Stimulated activated naive CD8-positive, alpha-beta T cell treated with anti-CD3 and anti-CD28 coated beads, Interleukin-15, amount 100 ng/mL, for 72 hours (primary cell): ENCODE measurements around the gene AGPAT3.
A peak's percentile ranks its signal among the peaks of the same experiment; 100 is the strongest.
"Not testable (repeated sequence)": the region's sequence is repeated elsewhere in the genome, so short reads cannot be mapped to it uniquely, and the experiment has no call there.

Experiments used
- ATAC-seq: fragments of 150-1000 bp; cut with Tn5 transposase; 2 replicates; pipeline ENCODE4 v1.10.0; 2021; ENCODE audit warnings: mild to moderate bottlenecking, moderate library complexity
- DNase-seq, 2 donors: peaks; one replicate each; pipeline ENCODE4 v3.0.0; 2021 to 2022
- H3K27ac Mint-ChIP-seq, 2 donors: one replicate each; pipeline ENCODE4 v1.8.0; 2022; ENCODE audit warnings: mild to moderate bottlenecking in 2 of 2, mixed read lengths in 2 of 2, moderate library complexity in 2 of 2
- H3K27me3 Mint-ChIP-seq: one replicate; pipeline ENCODE4 v1.8.0; 2022; ENCODE audit warnings: mixed read lengths
- H3K4me1 Mint-ChIP-seq: one replicate; pipeline ENCODE4 v1.8.0; 2022; ENCODE audit warnings: mild to moderate bottlenecking, mixed read lengths
- H3K4me3 Mint-ChIP-seq, 2 donors: one replicate each; pipeline ENCODE4 v1.8.0; 2022; ENCODE audit warnings: mild to moderate bottlenecking in 2 of 2, mixed read lengths in 2 of 2, moderate library complexity in 1 of 2
- H3K9me3 Mint-ChIP-seq, 2 donors: one replicate each; pipeline ENCODE4 v1.8.0; 2022; ENCODE audit warnings: mixed read lengths in 2 of 2

The AGPAT3 gene

DNA sequence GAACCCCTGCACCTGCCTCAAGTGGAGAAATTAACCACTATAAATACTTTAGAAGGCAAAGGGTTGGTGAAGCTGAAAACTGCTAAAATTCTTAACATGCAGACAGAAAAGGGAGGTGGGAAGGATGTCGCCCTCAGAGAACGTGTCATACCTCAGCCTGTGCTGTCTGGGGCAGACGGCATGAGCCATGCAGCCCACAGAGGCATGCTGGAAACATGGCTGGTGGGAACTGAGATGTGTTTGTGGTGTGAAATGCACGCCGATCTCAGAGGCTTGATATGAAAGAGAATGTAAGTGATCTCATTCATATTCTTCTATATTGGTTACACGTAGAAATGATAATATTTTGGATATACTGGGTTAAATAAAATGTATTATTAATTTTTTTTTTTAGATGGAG, 16.3 kb downstream of the AGPAT3 start:
- H3K27me3 Mint-ChIP-seq: no peaks in the 10 kb centered on the region
- ATAC-seq (peak; percentile 77), DNase-seq (peak in 1 of 2 donors; percentile 38)
- no peak overlapping the region for H3K4me3 Mint-ChIP-seq
- H3K9me3 Mint-ChIP-seq: no peaks in the 10 kb centered on the region
- H3K4me1 Mint-ChIP-seq: peaks cover 86% of the 10 kb centered on the region
- no peak overlapping the region for H3K27ac Mint-ChIP-seq

DNA sequence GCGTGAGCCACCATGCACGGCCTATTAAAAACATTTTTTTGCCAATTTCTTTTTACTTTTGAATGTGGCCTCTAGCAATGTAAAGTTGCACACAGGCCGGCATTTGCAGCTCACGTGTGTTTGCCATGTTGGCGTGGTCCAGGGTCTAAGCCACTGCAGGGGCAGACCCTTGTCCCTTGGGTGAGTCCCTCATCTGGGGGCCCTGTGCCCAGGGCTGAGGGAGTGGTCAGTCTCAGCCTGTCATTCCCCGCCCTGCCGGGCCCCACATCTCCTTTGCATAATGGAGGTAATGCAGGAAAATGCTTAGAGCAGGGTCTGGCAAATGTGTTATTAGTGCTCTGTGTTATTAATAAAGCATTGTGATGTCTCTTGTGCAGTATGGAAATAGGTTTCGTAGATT, 16.9 kb downstream of the AGPAT3 start:
- no peak for ATAC-seq
- DNase-seq: no peak
- Mint-ChIP-seq H3K4me3 (no peak overlapping the region), H3K4me1 (peaks cover 86% of the 10 kb centered on the region), H3K9me3 (no peaks in the 10 kb centered on the region), H3K27me3 (no peaks in the 10 kb centered on the region), H3K27ac (no peak overlapping the region)

DNA sequence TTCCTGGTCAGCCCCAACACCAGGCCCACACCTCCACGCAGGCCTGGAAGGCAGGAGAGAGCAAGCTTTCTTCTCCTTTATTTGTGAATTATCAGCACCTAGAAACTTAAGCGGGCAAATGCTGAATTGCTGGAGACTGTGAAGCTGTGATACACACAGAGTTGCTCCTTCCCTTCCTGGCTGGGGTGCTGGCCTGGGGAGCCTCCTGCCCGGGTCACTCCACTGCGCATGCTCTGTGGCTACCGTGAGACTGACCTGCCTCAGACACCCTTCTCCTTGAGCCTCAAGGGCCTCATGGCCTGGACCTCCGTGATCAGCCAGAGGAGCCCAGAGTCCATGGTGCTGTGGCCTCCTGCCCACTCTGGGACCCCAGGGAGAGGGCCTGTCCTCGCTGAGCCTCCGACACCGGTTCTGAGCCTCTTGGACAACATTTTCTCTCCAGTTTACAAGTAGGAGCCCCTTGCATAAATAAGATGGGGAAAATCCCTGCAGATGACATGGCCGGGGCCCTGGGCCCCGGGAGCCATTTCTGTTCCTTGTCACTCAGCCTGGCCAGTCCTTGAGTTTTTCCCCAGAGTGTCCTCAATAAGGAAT, 18.0 kb downstream of the AGPAT3 start:
- peak overlapping the region; percentile 42 to 63 for H3K27ac Mint-ChIP-seq
- peak overlapping the region; percentile 68 to 70 for H3K4me3 Mint-ChIP-seq
- DNase-seq (no peak), ATAC-seq (no peak)
- no peaks in the 10 kb centered on the region for H3K27me3 Mint-ChIP-seq
- peaks cover 89% of the 10 kb centered on the region for H3K4me1 Mint-ChIP-seq
- no peaks in the 10 kb centered on the region for H3K9me3 Mint-ChIP-seq

DNA sequence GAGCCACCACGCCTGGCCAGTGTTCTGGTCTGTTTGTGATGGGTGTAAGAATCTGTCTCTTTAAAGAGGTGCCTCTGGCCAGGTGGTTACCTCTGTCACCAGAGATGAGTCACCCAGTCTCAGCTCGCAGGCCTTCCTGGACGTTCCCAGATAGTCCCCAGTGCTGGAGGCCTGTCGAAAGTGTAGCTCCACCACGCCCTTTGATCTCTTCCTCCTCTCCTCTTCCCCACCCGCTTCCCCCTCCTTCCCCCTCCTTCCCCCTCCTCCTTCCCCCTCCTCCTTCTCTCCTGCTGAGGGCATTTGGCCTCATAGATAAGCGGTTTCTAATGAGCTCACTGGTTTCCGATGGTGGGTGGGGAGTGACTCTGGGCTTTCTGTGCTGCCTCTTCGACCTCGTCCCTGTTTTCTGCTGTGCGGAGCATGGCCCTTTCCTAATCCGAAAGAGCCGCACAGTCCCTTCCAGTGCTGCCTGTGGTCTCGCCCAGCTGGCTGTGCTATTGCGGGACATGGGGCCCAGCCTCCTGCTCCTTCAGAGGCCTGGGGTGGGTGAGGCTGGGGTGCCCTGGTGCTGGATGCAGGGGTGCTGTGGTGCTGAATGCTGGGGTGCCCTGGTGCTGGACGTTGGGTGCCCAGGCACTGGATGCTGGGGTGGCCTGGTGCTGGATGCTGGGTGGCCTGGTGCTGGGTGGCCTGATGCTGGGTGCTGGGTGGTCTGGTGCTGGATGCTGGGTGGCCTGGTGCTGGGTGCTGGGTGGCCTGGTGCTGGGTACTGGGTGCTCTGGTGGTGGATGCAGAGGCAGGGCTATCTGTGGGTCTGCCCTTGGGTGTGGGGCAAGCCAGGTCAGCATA, 19.2 kb downstream of the AGPAT3 start:
- peaks cover 94% of the 10 kb centered on the region for H3K4me1 Mint-ChIP-seq
- no peaks in the 10 kb centered on the region for H3K9me3 Mint-ChIP-seq
- H3K4me3 Mint-ChIP-seq: peak overlapping the region; percentile 68 to 70
- H3K27me3 Mint-ChIP-seq: no peaks in the 10 kb centered on the region
- DNase-seq: peak; percentile 17 to 38
- H3K27ac Mint-ChIP-seq: peak overlapping the region; percentile 86 to 95
- ATAC-seq: peak; percentile 82

DNA sequence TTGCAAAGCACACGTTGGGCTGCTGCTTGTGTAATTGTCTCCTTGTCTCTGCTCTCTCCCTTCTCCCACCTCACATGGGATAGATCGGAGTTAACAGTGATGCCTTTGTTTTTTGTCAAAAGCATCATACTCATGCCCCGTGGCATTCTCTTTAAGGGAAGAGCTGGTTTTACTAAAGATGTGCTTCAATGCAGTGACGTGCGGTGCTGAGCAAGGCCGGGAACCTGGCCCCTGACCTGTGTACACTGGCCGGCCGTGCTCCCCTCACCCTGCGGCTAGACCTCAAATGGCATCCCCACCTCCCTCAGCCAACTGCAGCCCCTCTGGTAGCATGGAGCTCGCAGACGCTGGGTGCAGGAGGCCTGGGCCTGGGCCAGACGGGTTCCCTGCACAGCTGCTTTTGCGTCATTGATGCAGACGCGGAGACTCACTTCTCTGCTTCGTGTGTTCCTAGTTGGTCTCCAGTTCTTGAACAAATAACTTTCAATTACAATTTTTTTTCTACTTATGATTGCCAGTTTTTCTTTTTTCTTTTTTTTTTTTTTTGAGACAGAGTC, 19.9 kb downstream of the AGPAT3 start:
- no peaks in the 10 kb centered on the region for H3K27me3 Mint-ChIP-seq
- DNase-seq (no peak), ATAC-seq (no peak)
- peak overlapping the region in 1 of 2 donors; percentile 95 for H3K27ac Mint-ChIP-seq
- peaks cover 94% of the 10 kb centered on the region for H3K4me1 Mint-ChIP-seq
- no peaks in the 10 kb centered on the region for H3K9me3 Mint-ChIP-seq
- peak overlapping the region; percentile 68 to 70 for H3K4me3 Mint-ChIP-seq

DNA sequence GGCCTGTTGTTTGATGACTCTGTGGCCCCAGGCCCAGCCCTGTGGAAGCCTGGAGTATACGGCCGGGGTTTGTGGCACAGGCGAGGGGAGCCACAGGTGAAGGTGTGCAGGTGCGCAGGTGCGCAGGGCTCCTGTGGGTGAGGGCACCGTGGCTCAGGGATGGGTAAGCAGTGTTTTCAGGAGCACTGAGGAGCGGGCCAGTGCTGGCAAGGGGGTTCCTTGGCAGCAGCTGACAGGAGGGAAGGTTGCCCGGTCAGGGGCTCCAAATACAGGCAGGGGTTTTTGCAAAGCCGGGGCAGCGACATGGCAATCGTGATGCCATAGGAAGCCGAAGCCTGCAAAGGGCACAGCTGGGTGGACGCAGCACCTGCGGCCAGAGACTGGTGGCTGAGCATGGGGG, 20.7 kb downstream of the AGPAT3 start:
- DNase-seq: no peak
- Mint-ChIP-seq H3K27ac (no peak overlapping the region), H3K27me3 (no peaks in the 10 kb centered on the region), H3K9me3 (no peaks in the 10 kb centered on the region), H3K4me3 (no peak overlapping the region), H3K4me1 (peaks cover 92% of the 10 kb centered on the region)
- ATAC-seq: no peak

DNA sequence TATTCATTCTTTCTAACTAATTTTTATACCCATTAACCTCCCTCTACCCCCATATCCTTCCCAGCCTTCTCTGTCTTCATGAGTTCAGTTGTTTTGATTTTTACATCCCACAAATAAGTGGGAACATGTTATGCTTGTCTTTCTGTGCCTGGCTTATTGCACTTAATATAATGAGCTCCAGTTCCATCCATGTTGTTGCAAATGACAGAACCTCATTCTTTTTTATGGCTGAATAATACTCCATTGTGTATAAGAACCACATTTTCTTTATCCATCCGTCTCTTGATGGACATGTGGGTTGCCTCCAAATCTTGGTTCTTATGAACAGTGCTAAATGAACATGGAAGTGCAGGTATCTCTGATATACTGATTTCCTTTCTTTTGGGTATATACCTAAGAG, 21.5 kb downstream of the AGPAT3 start:
- Mint-ChIP-seq H3K4me1 (peaks cover 84% of the 10 kb centered on the region), H3K9me3 (no peaks in the 10 kb centered on the region), H3K27ac (no peak overlapping the region), H3K4me3 (no peak overlapping the region), H3K27me3 (no peaks in the 10 kb centered on the region)
- ATAC-seq (no peak), DNase-seq (no peak)

DNA sequence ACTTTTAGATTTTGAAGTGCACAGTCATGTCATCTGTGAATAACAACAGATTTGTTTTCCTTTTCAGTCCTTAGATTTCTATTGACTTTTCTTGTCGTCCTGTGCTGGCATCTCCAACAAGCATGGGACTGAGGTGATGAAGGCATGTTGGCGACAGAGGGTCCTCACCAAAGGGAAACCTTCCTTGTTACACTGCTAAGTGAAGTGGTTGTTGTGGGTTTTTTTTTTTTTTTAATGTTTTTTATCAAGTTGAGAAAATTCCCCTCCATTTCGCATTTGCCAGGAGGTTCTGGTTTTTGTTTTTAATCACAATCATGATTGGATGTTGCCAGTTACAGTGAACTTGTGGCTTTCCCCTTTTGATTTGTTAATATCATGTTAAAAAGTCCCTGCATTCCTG, 24.0 kb downstream of the AGPAT3 start:
- Mint-ChIP-seq H3K4me3 (peak overlapping the region in 1 of 2 donors; percentile 26), H3K9me3 (no peaks in the 10 kb centered on the region), H3K27me3 (no peaks in the 10 kb centered on the region), H3K4me1 (peaks cover 83% of the 10 kb centered on the region), H3K27ac (no peak overlapping the region)
- ATAC-seq: peak; percentile 13
- no peak for DNase-seq

DNA sequence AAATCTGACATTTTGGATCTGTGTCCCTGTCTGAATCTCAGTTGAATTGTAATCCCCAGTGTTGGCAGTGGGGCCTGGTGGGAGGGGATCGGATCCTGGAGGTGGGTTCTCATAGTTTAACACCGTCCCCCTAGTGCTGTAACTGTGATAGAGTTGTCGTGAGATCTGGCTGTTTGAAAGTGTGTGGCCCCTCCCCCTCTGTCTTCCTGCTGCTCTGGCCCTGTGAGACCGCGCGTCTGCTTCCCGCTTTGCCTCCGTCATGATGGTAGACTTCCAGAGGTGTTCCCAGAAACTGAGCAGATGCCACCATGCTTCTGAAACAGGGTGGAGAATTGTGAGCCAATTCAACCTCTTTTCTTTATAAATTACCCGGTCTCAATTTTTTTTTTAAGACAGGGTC, 25.0 kb downstream of the AGPAT3 start:
- peak overlapping the region; percentile 7 to 13 for H3K4me3 Mint-ChIP-seq
- H3K27me3 Mint-ChIP-seq: no peaks in the 10 kb centered on the region
- no peak overlapping the region for H3K27ac Mint-ChIP-seq
- H3K4me1 Mint-ChIP-seq: peaks cover 83% of the 10 kb centered on the region
- H3K9me3 Mint-ChIP-seq: no peaks in the 10 kb centered on the region
- no peak for ATAC-seq
- no peak for DNase-seq

DNA sequence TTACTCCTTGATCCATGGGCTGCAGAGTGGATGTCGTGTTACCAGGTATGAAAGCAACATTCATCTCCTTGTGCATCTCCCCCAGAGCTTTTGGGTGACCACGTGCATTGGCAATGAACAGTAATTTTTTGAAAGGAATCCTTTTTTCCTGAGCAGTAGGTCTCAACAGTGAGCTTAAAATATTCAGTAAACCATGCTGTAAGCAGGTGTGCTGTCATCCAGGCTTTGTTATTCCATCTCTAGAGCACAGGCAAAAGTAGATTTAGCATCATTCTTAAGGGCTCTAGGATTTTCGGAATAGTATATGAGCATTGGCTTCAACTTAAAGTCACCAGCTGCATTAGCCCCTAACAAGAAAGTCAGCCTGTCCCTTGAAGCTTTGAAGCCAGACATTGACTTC, 27.3 kb downstream of the AGPAT3 start:
- ATAC-seq (no peak), DNase-seq (no peak)
- no peaks in the 10 kb centered on the region for H3K9me3 Mint-ChIP-seq
- H3K27ac Mint-ChIP-seq: no peak overlapping the region
- H3K4me3 Mint-ChIP-seq: peak overlapping the region in 1 of 2 donors; percentile 87
- H3K4me1 Mint-ChIP-seq: peaks cover 64% of the 10 kb centered on the region
- H3K27me3 Mint-ChIP-seq: no peaks in the 10 kb centered on the region

DNA sequence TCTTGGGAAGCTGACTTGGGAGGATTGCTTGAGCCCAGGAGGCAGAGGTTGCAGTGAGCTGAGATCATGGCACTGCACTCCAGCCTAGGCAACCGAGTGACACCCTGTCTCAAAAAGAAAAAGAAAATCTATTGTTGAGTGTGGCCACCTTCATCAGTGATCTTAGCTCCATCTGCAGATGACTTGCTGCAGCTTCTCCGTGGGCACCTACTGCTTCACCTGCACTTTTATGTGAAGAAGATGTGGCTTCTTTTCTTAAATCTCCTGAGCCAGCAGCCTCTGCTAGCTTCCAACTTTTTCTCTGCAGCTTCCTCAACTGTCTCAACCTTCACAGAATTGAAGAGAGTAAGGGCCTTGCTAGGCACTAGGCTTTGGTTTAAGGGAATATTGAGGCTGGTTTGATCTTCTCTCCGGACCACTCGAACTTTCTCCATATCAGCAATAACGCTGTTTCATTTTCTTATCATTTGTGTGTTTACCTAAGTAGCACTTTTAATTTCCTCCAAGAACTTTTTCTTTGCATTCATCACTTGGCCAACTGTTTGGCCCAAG, 28.0 kb downstream of the AGPAT3 start:
- DNase-seq (no peak), ATAC-seq (peak; percentile 47)
- Mint-ChIP-seq H3K27me3 (no peaks in the 10 kb centered on the region), H3K27ac (peak overlapping the region in 1 of 2 donors; percentile 75), H3K4me1 (peaks cover 56% of the 10 kb centered on the region), H3K4me3 (peak overlapping the region; percentile 77 to 87), H3K9me3 (no peaks in the 10 kb centered on the region)

DNA sequence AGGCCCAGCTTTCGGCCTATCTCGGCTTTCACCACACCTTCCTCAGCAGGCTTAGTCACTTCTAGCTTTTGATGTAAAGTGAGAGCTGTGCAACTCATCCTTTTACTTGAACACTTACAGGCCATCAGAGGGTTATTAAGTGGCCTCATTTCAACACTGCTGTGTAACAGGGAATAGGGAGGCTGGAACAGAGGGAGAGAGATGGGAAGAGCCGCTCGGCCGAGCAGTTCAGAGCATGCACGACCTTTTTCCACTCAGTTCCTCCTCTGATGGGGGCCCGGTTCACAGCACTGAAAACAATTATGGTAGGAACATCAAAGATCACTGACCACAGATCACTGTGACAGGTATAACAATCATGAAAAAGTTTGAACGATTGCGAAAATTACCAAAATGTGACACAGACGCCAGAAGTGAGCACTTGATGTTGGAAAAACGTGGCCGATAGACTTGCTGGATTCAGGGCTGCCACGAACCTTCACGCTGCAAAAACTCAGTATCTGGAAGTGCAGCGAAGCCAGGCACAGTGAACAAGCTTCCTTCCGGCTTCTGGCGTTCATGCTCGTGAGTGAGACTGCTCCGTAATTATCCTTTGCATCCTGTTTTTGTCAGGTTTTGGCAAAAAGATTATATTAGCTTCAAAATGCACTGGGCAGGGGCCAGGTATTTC, 28.6 kb downstream of the AGPAT3 start:
- no peaks in the 10 kb centered on the region for H3K27me3 Mint-ChIP-seq

DNA sequence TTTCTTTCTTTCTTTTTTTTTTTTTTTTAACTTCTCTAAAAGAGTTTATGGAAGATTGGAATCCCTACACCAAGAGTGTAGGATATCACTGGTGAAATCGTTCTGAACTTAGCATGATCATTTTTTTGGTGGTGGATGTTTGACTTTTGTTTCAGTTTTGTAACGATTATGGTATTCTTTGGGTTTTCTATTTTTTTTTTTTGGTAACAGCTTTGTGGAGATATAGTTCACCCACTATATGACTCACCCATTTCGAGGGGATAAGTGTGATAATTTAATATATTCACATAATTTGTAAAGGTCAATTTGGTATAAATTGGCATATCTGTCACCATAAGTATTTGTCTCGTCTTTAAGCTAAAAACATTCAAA, 29.2 kb downstream of the AGPAT3 start:
- peak overlapping the region; percentile 77 to 87 for H3K4me3 Mint-ChIP-seq
- H3K27ac Mint-ChIP-seq: peak overlapping the region; percentile 75 to 86
- H3K4me1 Mint-ChIP-seq: peaks cover 45% of the 10 kb centered on the region
- ATAC-seq: peak; percentile 37
- H3K27me3 Mint-ChIP-seq: no peaks in the 10 kb centered on the region
- no peaks in the 10 kb centered on the region for H3K9me3 Mint-ChIP-seq
- no peak for DNase-seq

More for the DNA sequence above, 28.6 kb downstream of the AGPAT3 start:
- peak overlapping the region; percentile 75 to 86 for H3K27ac Mint-ChIP-seq
- no peaks in the 10 kb centered on the region for H3K9me3 Mint-ChIP-seq
- peaks cover 50% of the 10 kb centered on the region for H3K4me1 Mint-ChIP-seq
- ATAC-seq: peak; percentile 98
- H3K4me3 Mint-ChIP-seq: peak overlapping the region; percentile 77 to 87
- peak; percentile 33 to 65 for DNase-seq

DNA sequence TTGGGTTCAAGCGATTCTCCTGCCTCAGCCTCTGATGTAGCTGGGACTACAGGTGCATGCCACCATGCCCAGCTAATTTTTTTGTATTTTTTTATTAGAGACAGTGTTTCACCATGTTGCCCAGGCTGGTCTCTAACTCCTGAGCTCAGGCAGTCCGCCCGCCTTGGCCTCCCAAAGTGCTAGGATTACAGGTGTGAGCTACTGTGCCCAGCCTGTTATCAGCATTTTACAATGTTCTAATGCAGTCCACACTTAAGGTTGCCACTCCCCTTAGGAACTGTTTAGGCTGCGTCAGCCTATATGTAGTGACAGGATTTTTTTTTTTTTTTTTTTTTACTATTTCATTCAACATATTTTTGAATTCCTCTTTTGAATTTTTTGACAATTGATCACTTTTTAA, 30.2 kb downstream of the AGPAT3 start:
- Mint-ChIP-seq H3K4me3 (no peak overlapping the region), H3K9me3 (no peaks in the 10 kb centered on the region)

DNA sequence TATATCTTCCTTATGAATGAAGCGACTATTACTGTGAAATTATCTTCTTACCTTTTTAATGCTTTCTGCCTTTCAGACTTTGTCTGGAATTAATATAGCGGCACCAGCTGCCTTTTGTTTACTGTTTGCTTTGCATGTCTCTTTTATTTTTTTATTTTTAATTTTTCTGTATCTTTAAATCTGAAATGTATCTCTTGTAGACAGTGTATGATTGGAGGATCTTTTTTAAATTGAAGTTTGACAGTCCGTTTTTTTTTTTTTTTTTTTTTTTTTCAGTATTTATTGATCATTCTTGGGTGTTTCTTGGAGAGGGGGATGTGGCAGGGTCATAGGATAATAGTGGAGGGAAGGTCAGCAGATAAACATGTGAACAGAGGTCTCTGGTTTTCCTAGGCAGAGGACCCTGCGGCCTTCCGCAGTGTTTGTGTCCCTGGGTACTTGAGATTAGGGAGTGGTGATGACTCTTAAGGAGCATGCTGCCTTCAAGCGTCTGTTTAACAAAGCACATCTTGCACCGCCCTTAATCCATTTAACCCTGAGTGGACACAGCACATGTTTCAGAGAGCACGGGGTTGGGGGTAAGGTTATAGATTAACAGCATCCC, 31.8 kb downstream of the AGPAT3 start:
- H3K9me3 Mint-ChIP-seq, ATAC-seq, H3K4me3 Mint-ChIP-seq, DNase-seq, H3K27me3 Mint-ChIP-seq, H3K27ac Mint-ChIP-seq: not testable (repeated sequence)
- peaks cover 51% of the 10 kb centered on the region for H3K4me1 Mint-ChIP-seq

More for the DNA sequence above, 30.2 kb downstream of the AGPAT3 start:
- ATAC-seq (no peak), DNase-seq (no peak)
- H3K27ac Mint-ChIP-seq: no peak overlapping the region
- no peaks in the 10 kb centered on the region for H3K27me3 Mint-ChIP-seq
- peaks cover 43% of the 10 kb centered on the region for H3K4me1 Mint-ChIP-seq
